RCC 7860 (cell line): Measurements from ENCODE around the gene HOXD8.

Experiments
- DNase-seq: peaks from one replicate; pipeline ENCODE4 v3.0.0-alpha.2; 2015; ENCODE audit warnings: low spot score
- FAIRE-seq: peaks from 2 replicates; lab custom pipeline; 2012; peaks lifted over from hg19 to GRCh38; lab: Jason Lieb, UNC

Gene HOXD8

GRCh38 chr2:176145085-176145969 is 15.8 kb downstream of the HOXD8 start:
- FAIRE-seq (no peak), DNase-seq (no peak)

- FAIRE-seq (no peak), DNase-seq (no peak)
Observed at GRCh38 chr2:176146101-176146500, 16.6 kb downstream of the HOXD8 start.

- DNase-seq = no peak
- no peak for FAIRE-seq
Observed at GRCh38 chr2:176146645-176147044, 17.1 kb downstream of the HOXD8 start.

- no peak for FAIRE-seq
- DNase-seq = no peak
Observed at GRCh38 chr2:176147210-176147799, 17.8 kb downstream of the HOXD8 start.

GRCh38 chr2:176147800-176148496 is 18.4 kb downstream of the HOXD8 start:
- FAIRE-seq = no peak
- DNase-seq = no peak

- FAIRE-seq = no peak
- DNase-seq = no peak
Observed at GRCh38 chr2:176148751-176149421, 19.4 kb downstream of the HOXD8 start.

- FAIRE-seq (no peak), DNase-seq (no peak)
Observed at GRCh38 chr2:176149481-176149938, 20.0 kb downstream of the HOXD8 start.

GRCh38 chr2:176149939-176150583 is 20.6 kb downstream of the HOXD8 start:
- no peak for FAIRE-seq

GRCh38 chr2:176150584-176151441 is 21.3 kb downstream of the HOXD8 start:
- FAIRE-seq (no peak), DNase-seq (no peak)

More at GRCh38 chr2:176149939-176150583, 20.6 kb downstream of the HOXD8 start:
- no peak for DNase-seq

GRCh38 chr2:176151442-176152287 is 22.2 kb downstream of the HOXD8 start, which contains the start of gene HOXD4:
TSS of gene HOXD4 (plus strand) at chr2:176151550. CDS start at chr2:176151634, 84 bp downstream.
- DNase-seq (no peak), FAIRE-seq (peak; percentile 45)

- DNase-seq (peak; percentile 21), FAIRE-seq (no peak)
Observed at GRCh38 chr2:176152350-176153181, 23.1 kb downstream of the HOXD8 start.

- no peak for DNase-seq
- FAIRE-seq = no peak
Observed at GRCh38 chr2:176154576-176155252, 25.2 kb downstream of the HOXD8 start.

- FAIRE-seq = no peak
- DNase-seq = no peak
Observed at GRCh38 chr2:176155356-176156044, 26.0 kb downstream of the HOXD8 start.

- FAIRE-seq = no peak
- DNase-seq = no peak
Observed at GRCh38 chr2:176156301-176156806, 26.8 kb downstream of the HOXD8 start.

- DNase-seq = no peak
- FAIRE-seq = no peak
Observed at GRCh38 chr2:176156807-176157498, 27.4 kb downstream of the HOXD8 start, which contains the start of gene HOXD3. TSS of gene HOXD3 (plus strand) at chr2:176157307. CDS start at chr2:176169115, 11,808 bp downstream.
